Neural cell (in vitro differentiated cells): ENCODE data around the gene GRIP1.

Source experiments
- CTCF ChIP-seq: fragments of 450-650 bp; IDR thresholded peaks from 2 replicates; pipeline ENCODE4 v1.5.1; 2014; ENCODE audit warnings: antibody characterized with exemption, mild to moderate bottlenecking, moderate library complexity; ENCODE audit not compliant: poor library complexity, severe bottlenecking
- EZH2 ChIP-seq: fragments of 200-600, 300-800 bp; shearing (Covaris generic), sonication (generic); IDR thresholded peaks from 2 replicates; pipeline ENCODE4 v1.6.1; 2014; ENCODE audit warnings: antibody characterized with exemption, low read length, borderline replicate concordance, mild to moderate bottlenecking; ENCODE audit not compliant: insufficient read depth, poor library complexity, severe bottlenecking
- POLR2AphosphoS5 ChIP-seq: IDR thresholded peaks from 2 replicates; pipeline ENCODE4 v1.6.1; 2012

GRCh38 chr12:66602483-66603143 is 76.3 kb downstream of the GRIP1 start:
- TF ChIP-seq CTCF (no peak), EZH2 (no peak), POLR2AphosphoS5 (no peak)
